ENCODE measurements around the gene CASTOR2. TPM values are rescaled to one million over a fixed set of nuclear protein-coding genes. Genes with fewer than 3 reads are reported as not detected.
"Not testable (repeated sequence)": the region's sequence is repeated elsewhere in the genome, so short reads cannot be mapped to it uniquely, and the experiment has no call there.

The CASTOR2 gene
- total RNA-seq, 6 experiments from 2014 or later, result 2.1 to 10.2 (median 2.8) TPM

- H3K36me3 ChIP-seq; DNase-seq; H3K9me3 ChIP-seq; intact Hi-C loops (cut with DNase I); H3K27ac ChIP-seq; H3K4me1 ChIP-seq; H3K27me3 ChIP-seq: not testable (repeated sequence)
- peak in 3 of 4 donors; percentile 17 to 32 (median 24) for ATAC-seq
- H3K4me3 ChIP-seq, result peak overlapping the region in 1 of 3 donors; percentile 35
- WGBS (ENCODE audit: insufficient coverage, low coverage, low lambda C conversion rate, missing lambda C conversion rate), result 20% methylated on average over 18 of the region's 32 CpGs
Measured at GRCh38 chr7:74963704-74964510, 598 bp upstream of the CASTOR2 start.

DNA sequence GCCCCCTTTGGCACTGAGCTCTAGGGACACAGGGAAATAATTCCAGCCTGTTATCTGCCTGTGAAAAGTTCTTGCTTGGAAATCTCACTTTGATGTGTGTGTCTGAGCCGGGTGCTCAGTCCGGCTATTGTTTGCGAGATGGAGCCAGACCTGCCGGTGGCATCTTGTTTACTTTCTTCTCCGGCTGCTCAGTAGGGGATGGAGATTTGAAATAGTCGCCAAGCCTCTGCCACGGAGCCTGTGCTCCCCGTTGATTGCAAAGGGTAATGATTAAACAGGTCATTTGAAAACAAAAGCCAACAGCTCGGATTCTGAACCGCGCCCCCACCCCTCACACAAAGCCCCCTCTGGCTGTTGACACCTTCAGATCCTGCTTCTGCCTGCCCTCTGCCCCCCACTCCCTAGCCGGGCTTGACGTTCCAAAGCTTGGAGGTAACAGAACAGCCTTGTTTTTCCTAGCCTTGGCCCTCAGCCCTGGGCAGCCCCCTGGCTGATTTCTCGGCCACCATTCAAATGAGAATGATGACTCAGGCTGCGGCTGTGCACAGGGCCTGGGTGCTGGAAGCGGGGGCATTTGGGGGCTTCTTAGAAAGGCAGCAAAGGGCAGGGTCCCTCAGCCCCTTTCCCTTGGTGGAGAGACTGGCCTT lies 1.8 kb downstream of the CASTOR2 start:
- H3K4me3 ChIP-seq; H3K9me3 ChIP-seq; H3K4me1 ChIP-seq; DNase-seq; H3K27me3 ChIP-seq; intact Hi-C loops (cut with DNase I); H3K36me3 ChIP-seq; H3K27ac ChIP-seq: not testable (repeated sequence)
- no CpG with 5 or more reads among the region's 16 CpGs for WGBS (ENCODE audit: insufficient coverage, low coverage, low lambda C conversion rate, missing lambda C conversion rate)
- peak; percentile 34 to 56 (median 50) for ATAC-seq

DNA sequence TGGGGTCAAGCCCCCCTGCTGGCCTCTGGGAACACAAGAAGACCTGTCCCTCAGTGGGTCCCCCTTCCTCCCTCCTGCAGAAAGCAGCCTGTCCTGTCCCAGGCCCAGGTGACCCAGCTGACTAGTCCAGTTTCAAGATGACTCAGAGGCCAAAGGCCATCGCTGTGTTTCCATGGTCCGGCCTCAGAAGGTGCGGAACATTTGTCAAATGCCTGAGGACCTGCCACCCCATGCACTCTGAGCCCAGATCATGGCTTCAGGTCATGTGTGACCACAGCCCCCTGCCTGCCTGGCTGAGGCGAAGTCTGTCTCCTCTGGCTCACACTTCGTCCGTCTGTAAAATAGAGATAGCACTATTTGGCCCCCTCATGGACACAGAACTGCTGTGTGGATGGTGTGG lies 2.4 kb downstream of the CASTOR2 start:
- H3K4me1 ChIP-seq; intact Hi-C loops (cut with DNase I); H3K27ac ChIP-seq; H3K36me3 ChIP-seq; H3K9me3 ChIP-seq; H3K4me3 ChIP-seq; DNase-seq; H3K27me3 ChIP-seq: not testable (repeated sequence)
- no CpG with 5 or more reads among the region's 6 CpGs for WGBS (ENCODE audit: insufficient coverage, low coverage, low lambda C conversion rate, missing lambda C conversion rate)
- peak in 3 of 4 donors; percentile 4 to 74 (median 40) for ATAC-seq

DNA sequence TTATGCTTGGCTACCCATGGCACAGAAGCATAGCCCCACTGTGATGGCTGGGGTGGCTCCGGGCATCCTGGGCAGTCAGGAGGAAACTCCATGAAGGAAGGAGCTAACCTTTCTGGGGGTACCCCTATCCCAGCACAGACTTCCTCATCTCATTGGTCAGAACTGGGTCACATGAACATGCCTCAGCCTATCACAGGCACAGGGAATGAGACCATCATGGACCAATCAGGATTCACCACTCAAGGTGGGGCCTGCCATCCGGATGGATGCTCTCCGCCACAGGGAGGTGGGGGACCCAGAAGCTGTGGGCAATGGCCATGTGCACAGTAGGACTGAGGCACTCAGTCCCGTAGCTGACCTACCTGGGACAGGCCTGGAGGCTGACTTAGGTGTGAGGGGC lies 6.9 kb downstream of the CASTOR2 start:
- H3K36me3 ChIP-seq; ATAC-seq; DNase-seq; H3K9me3 ChIP-seq; H3K27ac ChIP-seq; H3K4me1 ChIP-seq; H3K4me3 ChIP-seq; intact Hi-C loops (cut with DNase I); H3K27me3 ChIP-seq: not testable (repeated sequence)
- no CpG with 5 or more reads among the region's 4 CpGs for WGBS (ENCODE audit: insufficient coverage, low coverage, low lambda C conversion rate, missing lambda C conversion rate)

DNA sequence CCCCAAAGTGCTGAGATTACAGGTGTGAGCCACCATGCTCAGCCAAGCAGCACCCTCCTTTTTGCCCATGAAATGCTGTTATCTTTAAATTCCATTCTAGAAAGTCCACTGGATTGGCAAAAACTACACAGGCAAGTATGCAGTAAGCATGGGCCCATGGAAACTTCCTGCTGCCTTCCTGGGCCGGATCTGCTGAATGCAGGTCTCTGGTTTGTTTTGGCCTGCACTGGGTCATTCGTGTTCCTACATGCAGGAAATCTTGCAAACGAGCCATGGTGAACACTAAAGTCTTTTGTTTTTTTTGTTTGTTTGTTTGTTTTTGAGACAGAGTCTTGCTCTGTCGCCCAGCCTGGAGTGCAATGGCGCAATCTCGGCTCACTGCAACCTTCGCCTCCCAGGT lies 7.9 kb downstream of the CASTOR2 start:
- WGBS (ENCODE audit: insufficient coverage, low coverage, low lambda C conversion rate, missing lambda C conversion rate), result 6% methylated on average over 2 of the region's 7 CpGs
- H3K27me3 ChIP-seq; H3K4me1 ChIP-seq; intact Hi-C loops (cut with DNase I); H3K27ac ChIP-seq; H3K9me3 ChIP-seq; DNase-seq; H3K4me3 ChIP-seq; H3K36me3 ChIP-seq: not testable (repeated sequence)
- peak in 3 of 4 donors; percentile 46 to 78 (median 72) for ATAC-seq

- H3K4me3 ChIP-seq, ATAC-seq: not testable (repeated sequence)
Measured at GRCh38 chr7:74975959-74976358, 11.5 kb downstream of the CASTOR2 start.

DNA sequence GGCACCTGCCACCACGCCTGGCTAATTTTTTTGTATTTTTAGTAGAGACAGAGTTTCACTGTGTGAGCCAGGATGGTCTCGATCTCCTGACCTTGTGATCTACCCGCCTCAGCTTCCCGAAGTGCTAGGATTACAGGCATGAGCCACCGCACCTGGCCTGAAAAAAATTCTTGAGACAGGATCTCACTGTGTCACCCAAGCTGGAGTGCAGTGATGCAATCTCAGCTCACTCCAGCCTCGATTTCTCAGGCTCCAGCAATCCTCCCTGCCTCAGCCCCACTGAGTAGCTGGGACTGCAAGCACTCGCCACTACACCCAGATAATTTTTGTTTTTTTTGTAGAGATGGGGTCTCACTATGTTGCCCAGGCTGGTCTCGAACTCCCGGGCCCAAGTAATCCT lies 13.0 kb downstream of the CASTOR2 start:
- H3K27ac ChIP-seq; ATAC-seq; H3K9me3 ChIP-seq; H3K27me3 ChIP-seq; H3K4me3 ChIP-seq; H3K4me1 ChIP-seq; H3K36me3 ChIP-seq; intact Hi-C loops (cut with DNase I); DNase-seq: not testable (repeated sequence)
- no CpG with 5 or more reads among the region's 9 CpGs for WGBS (ENCODE audit: insufficient coverage, low coverage, low lambda C conversion rate, missing lambda C conversion rate)

More at GRCh38 chr7:74975959-74976358, 11.5 kb downstream of the CASTOR2 start:
- DNase-seq; intact Hi-C loops (cut with DNase I); H3K4me1 ChIP-seq; H3K9me3 ChIP-seq; H3K27me3 ChIP-seq; H3K27ac ChIP-seq; H3K36me3 ChIP-seq: not testable (repeated sequence)
- WGBS (ENCODE audit: insufficient coverage, low coverage, low lambda C conversion rate, missing lambda C conversion rate), result no CpG with 5 or more reads among the region's 7 CpGs

DNA sequence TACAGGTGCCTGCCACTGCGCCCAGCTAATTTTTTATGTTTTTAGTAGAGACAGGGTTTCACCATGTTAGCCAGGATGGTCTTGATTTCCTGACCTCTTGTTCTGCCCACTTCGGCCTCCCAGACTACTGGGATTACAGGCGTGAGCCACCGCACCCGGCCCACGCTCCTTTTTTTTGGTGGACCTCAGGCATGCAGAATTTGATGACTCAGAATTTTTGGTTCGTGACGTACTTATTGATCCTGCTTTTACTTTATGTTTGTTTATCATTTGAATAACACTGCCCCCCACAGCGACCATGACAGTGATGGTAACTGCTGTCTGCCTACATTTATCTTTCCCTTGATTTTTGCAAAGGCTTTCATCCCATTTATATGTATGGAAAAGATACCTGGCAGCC lies 23.9 kb downstream of the CASTOR2 start:
- H3K36me3 ChIP-seq; DNase-seq; H3K9me3 ChIP-seq; H3K4me3 ChIP-seq; H3K4me1 ChIP-seq; H3K27ac ChIP-seq; H3K27me3 ChIP-seq; ATAC-seq; intact Hi-C loops (cut with DNase I): not testable (repeated sequence)
- 87% methylated on average over 7 of the region's 9 CpGs for WGBS (ENCODE audit: insufficient coverage, low coverage, low lambda C conversion rate, missing lambda C conversion rate)

Measured in right lobe of liver (tissue), 6 donors.